ENCODE results near the gene VWA3B.

GRCh38 chr2:98140210-98140609 lies 53.2 kb downstream of the VWA3B start:
- no peak for TF ChIP-seq CTCF (IDR thresholded peaks at IDR 0.05; ENCODE audit: low read length)
- TF ChIP-seq EZH2 (optimal IDR thresholded peaks at IDR 0.05; ENCODE audit: low read depth, low read length), result no peak
- no peak for TF ChIP-seq EZH2phosphoT487 (IDR thresholded peaks at IDR 0.05; ENCODE audit: low read length)

All from MM.1S (cell line).